KBM-7 (cell line): ENCODE measurements around the gene BRMS1L.

Experiments
- DNase-seq: peaks from one replicate; pipeline ENCODE4 v3.0.0-alpha.2; 2015
- in situ Hi-C: fragments of 300-500 bp; cut with MboI; formaldehyde crosslinking; loops from 2 replicates; pipeline ENCODE4 v1.14.3; 2020; ENCODE audit warnings: low sequenced_read_pairs, low pct_unique_long_range_greater_than_20kb, mixed read lengths

BRMS1L gene

GRCh38 chr14:35855876-35856481, 29.8 kb downstream of the BRMS1L start:
- DNase-seq = peak; percentile 80
- in situ Hi-C loops = no loop called here

- in situ Hi-C loops = no loop called here
- DNase-seq = no peak
Observed at GRCh38 chr14:35858521-35859209, 32.5 kb downstream of the BRMS1L start.

- in situ Hi-C loops = no loop called here
- no peak for DNase-seq
Observed at GRCh38 chr14:35861204-35861868, 35.2 kb downstream of the BRMS1L start.

DNA sequence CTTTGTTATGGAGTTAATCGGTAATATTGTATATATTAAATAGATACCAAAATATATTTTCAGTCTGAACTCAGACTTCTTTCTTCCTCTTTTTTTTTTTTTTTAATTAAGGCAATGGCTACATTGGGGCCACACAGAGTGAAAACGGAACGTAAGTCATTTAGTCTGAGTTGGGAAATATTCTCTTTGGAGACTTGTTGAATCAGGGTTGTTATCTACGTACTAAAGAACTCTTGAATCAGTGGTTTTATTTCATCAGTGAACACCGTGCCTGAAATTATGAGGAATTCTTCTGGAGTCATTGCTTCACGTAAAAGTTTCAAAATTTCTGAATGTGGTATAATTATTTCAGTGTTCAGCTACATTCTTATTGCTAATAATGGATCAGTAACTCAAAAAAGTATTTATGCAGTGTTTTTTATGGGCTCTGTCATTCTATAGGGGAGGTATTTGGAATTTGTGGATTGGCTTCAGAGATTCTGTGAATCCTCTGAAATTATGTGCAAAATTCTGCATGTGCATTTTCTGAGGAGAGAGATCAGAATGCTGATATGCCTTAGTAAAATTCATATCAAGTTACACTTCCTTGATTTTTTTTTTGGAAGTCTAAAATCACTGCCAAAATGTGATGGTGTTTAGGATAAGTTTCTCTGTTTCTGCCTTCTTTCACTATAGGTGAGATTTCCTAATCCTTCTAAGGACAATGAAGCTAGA, 39.6 kb downstream of the BRMS1L start:
- DNase-seq = no peak
- in situ Hi-C loops = no loop called here

DNA sequence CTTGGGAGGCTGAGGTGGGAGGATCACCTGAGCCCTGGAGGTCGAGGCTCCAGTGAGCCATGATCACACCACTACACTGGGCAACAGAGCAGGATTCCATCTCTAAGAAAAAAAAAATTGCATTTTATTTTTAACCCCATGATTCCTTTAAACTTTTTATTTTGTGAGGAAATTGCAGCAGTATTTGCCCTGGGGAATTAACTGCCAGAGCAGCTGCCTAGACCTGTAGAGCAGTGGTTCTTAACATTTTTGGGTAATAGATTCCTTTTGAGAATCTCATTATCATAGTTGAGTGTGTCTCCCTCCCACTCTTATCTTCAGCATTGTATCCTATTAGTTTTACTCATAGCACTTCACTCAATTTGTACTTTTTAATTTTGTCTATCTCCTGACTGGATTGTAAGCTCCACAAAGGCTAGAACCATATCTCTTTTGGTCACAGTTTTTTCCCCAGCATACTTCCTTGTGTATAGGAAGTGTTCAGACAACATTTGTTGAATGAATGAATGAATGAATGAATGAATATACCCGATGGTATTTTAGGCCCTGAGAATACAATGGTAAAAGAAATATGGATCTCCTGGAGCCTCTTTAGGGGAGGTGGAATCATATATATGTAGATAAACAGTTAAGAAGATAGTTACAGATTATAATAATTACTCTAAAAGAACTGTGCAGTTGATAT, 40.6 kb downstream of the BRMS1L start:
- in situ Hi-C loops = no loop called here
- no peak for DNase-seq

GRCh38 chr14:35867280-35867629, 41.1 kb downstream of the BRMS1L start:
- in situ Hi-C loops = no loop called here
- no peak for DNase-seq

GRCh38 chr14:35875296-35875695, 49.2 kb downstream of the BRMS1L start:
- in situ Hi-C loops = no loop called here
- no peak for DNase-seq

DNA sequence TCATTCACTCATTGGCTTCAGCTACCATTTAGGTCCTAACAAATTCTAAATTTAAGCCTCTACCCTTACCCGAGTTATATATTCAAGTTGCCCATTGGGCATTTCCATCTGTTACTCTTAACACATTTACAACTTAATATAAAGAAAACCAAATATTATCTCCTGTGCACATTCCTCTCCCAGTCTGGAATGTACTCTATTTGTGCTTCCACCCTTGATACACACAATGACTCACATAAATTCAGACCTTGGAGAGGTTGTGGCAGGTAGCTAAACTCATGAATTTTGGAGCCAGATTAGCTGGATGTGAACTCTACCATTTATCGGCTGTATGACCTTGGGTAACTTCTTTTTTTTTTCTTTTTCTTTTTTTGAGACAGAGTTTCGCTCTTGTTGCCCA, 51.1 kb downstream of the BRMS1L start:
- no peak for DNase-seq
- in situ Hi-C loops = no loop called here

- in situ Hi-C loops = no loop called here
- DNase-seq = peak; percentile 24
Observed at GRCh38 chr14:35878272-35879150, 52.4 kb downstream of the BRMS1L start.

- DNase-seq = peak; percentile 78
- in situ Hi-C loops = no loop called here
Observed at GRCh38 chr14:35879151-35879648, 53.1 kb downstream of the BRMS1L start.

- in situ Hi-C loops = no loop called here
- peak; percentile 11 for DNase-seq
Observed at GRCh38 chr14:35879654-35880249, 53.6 kb downstream of the BRMS1L start.

- no peak for DNase-seq
- in situ Hi-C loops = no loop called here
Observed at GRCh38 chr14:35881280-35881679, 55.1 kb downstream of the BRMS1L start.

- in situ Hi-C loops = no loop called here
Observed at GRCh38 chr14:35883677-35884293, 57.6 kb downstream of the BRMS1L start.

GRCh38 chr14:35890308-35890707, 64.2 kb downstream of the BRMS1L start:
- DNase-seq = no peak
- in situ Hi-C loops = no loop called here

More at GRCh38 chr14:35883677-35884293, 57.6 kb downstream of the BRMS1L start:
- DNase-seq = peak; percentile 32

DNA sequence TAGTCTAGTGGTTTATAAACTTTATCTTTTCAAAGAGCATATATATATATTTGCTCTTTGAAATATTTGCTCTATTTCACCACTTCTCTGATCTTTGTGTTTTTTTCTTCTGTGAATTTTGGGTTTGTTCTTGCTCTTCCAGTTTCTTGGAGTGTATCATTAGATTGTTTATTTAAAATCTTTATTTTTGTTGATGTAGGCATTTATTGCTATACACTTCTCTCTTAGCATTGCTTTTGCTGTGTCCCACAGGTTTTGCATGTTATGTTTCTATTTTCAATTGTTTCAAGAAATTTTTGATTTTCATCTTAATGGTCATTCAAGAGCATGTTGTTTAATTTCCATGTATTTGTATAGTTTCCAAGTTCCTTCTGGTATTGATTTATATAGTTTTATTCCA, 69.1 kb downstream of the BRMS1L start:
- DNase-seq = no peak
- in situ Hi-C loops = no loop called here

DNA sequence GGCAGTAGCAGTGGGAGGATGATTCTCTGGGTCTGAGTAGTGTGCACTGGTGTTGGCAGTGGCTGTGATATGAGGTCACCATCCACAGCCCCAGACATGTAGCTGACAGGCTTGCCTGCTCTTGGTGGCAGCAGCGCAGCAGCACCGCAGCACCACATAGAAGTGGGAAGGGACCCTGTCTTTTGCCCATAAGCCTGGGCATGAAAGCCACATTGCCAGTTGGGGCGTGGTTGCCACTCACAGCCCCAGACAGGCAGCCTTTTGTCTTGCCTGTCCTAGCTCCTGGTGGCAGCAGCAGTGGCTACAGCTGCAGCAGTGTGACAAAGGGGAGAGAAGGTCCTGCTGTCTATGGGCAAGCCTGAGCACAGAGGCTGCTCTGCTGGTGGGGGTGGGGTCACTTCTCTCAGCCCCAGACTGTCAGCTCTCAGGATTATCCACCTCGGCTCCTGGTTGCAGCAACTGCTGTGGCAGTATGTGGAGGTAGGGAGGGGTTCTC, 71.5 kb downstream of the BRMS1L start:
- no peak for DNase-seq
- in situ Hi-C loops = no loop called here

GRCh38 chr14:35898217-35898775, 72.2 kb downstream of the BRMS1L start:
- no peak for DNase-seq
- in situ Hi-C loops = no loop called here
